CD4-positive, alpha-beta T cell treated with Interleukin-4 for 1 hour (primary cell): ENCODE measurements around the gene PLEKHS1.

Source experiments
- DNase-seq, 2 donors: peaks; one replicate each; pipeline ENCODE4 v3.0.0-alpha.2; 2020 to 2022

Gene PLEKHS1

DNA sequence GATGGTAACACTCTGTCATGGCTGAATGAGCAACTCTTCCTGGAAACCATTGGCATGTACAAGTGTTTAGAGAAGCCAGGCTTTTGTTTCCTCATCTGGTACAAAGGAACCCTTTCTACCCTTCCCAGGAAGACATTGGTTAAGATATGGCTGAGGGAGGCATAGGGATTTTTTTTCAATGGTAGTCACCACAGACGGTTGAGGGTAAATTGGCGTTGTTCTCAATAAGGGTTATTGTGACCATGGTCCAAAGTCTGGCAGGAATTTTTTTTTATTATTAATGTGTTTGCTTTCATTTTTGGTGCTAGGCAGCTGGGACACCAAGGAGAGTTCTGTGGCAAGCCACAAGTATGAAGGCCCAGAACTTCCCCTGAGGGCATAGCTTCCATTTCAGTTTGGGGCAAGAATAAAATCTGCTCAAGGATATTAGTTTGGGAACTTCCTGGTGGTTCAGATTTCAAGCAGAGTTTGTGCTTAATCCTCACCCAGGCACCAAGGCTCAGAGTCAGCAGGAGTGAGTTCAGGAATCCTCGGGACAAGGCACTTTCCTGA, at the start of gene PLEKHS1:
Gene PLEKHS1, plus strand, starts transcription at position 502 of the 552 bp plus-strand sequence. CDS start 3,596 bp downstream, outside the sequence.
- no peak for DNase-seq

DNA sequence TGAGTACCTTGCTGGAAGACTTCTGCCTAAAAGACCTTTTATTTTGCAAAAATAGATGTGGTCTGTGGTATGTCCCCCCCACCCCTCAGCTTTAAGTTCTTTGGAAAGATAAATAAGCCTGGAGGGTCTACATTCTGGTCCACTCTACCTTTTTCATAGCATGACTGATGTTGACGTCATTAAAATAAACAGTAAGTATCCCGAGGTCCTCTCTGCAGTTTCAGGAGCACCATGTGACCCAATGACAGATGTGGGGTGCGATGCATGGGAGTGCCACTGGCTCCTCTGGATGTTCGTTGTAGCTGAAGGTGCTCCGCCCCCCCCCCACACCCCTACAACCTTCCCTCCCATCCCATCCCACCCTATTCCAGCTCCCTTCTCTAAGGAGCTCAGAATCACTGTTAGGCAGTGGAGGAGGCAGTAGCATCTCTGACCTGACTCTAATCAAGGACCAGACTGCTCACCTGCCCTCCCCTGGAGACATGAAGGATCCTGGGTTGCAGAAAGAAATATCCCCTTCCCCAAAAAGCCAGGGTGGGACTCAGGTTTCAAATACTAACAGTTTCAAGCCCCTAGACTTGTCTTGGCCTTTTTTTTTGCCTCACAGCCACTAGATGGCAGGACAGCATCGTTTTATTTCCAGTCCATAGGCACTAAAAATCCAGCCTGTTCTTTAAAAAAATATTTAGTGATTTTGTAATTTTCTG, 46.7 kb upstream of the PLEKHS1 start:
- DNase-seq, result peak in 1 of 2 donors; percentile 34

DNA sequence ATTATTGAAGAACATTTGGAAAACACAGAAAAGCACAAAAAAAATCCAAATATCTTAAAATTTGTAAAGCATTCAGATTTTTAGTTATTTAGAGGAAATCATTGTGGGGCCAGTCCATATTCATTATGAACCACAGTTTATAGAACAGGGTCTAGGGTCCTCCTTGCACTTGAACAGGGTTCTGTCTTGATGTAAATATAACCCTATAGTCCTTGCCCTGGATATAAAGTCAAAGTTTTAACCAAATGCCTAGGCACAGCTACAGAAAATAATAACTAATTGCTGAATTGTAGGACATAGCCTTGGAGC, 46.2 kb upstream of the PLEKHS1 start:
- no peak for DNase-seq

DNA sequence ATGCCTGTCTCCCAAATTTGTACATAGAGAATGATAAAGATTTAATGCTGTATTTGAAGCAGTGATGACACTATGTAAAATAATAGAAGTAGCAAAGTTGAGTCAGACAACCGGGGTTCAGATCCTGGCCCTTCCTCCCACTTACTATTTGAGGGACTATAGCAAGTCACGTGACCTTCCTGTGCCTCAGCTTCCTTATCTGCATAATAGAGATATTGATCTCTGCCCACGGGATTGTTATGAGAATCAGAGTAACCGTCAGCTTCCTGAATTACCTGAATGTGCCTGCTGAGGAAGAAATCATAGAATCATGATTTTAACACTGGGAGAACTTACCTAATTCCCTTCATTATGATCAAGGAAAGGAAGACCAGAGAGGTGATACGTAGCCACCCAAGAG, 44.9 kb upstream of the PLEKHS1 start:
- DNase-seq, result no peak

DNA sequence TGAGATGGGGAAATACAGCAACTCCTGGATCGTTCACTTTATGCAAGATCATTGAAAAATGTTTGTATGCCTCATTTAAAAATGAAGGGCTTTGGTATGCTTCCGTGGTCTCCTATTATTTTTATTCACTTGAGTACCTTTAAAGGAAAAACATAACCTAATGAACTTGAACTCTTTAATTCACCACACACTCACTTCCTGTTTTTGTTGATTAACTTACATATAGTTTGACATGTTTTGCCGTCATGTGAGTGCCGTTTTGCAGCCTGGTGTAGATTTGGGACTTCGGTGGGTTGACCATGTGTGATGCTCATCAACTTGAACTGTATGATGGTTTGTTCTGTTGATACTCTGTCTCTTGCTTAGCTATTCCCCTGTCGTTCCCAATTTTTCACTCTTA, 42.8 kb upstream of the PLEKHS1 start:
- no peak for DNase-seq

DNA sequence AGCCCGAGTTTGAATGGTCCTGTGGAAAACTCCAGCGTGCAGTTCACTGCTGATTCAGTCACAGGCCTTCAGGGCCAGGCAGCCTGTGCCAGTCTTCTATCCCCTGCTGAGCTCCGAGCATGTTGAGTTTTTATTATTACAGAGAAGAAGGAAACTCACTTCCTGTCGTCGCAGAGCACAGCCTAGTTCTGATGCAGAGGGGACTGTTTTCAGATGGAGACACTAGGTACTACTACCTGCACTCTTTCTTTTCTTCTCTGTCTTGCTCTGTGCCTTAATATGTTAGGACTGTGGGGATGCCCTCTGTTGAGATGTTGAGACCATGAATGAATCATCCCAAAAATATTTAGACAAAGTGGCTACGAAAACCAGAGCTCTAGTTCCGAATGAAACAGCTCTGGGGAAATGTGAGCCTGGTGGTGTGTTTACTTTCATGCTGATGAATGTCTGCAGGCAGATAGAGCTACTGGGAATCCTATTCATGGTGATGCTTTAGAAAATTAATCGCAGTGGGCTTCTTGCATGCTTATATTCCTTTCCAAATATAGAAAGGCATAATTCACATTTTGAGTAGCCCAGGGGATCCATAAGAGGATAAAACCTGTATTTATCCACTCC, 42.2 kb upstream of the PLEKHS1 start:
- DNase-seq, result no peak

DNA sequence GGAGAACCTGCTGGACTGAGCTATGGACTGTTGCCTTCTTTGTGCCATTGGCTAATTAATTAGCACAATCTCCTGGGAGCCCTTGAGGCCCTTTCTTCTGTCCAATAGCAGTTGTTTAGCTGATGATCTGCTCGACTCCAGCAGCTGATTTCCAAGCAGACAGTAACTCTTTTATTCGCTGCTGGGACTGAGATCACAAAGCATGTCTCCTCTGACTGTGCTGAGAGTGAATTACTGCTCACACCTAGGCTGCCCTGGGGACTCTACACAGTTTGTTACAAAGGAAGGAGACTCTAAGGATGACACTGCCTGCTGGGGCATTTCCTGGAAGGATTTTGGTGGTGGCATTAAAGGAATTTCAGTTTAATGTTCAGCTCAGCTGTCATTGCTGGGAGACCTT, 40.3 kb upstream of the PLEKHS1 start:
- DNase-seq, result no peak

DNA sequence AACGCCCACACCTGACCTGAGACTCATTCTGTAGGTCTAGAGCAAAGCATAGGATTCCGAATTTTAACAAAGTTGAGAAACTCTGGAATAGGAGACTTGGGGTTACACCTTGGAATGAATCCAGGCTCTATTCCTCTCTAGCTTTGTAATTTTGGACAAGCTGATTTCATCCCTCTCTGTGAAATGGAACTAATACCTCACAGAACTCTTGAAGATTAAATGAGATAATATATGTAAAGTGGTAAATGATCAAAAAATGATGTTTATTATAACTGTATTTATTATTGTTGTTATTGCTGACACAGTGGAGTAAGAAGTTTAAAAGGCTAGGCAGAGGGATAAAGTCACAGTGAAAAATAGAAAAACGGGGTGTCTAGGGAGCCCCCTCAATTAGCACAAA, 39.5 kb upstream of the PLEKHS1 start:
- DNase-seq, result no peak

DNA sequence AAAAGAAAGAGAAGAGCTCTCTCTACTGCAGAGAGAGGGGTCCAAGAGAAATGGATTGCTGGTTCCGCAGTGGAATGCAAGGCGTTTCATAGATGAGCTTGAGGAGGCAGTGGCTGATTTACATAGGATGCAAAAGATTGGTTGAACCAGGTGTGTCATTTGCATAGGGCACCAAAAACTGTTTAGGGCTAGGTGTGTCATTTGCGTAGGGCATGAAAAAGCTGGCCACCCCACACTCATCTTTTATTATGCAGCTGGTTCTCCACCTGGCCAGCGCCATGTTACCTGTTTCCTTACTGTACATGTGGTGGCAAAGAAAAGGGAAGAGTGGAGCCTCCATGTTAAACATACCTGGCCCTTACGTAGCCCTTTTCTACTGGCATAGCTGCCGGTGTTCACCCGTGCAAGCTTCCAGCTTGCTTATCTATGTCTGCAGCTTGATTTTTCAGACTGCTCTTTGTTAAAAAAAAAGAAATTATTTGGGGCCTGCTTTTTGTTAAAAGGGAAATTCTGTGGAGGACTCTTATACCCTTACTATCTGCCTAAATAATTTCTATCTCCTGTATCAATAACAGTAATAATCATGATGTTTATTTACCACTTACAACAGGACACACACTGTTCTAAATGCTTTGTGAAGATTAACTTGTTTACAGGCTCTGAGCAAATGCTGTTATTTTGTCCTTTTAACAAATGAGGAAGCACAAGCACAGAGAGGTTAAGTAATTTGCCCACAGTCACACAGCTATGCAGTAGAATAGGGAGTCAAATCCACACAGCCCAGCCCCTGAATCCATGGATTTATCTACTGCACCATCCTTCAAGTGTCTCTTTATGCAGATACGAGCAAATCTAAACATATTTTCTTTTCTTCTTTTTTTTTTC, 38.5 kb upstream of the PLEKHS1 start:
- DNase-seq, result no peak

DNA sequence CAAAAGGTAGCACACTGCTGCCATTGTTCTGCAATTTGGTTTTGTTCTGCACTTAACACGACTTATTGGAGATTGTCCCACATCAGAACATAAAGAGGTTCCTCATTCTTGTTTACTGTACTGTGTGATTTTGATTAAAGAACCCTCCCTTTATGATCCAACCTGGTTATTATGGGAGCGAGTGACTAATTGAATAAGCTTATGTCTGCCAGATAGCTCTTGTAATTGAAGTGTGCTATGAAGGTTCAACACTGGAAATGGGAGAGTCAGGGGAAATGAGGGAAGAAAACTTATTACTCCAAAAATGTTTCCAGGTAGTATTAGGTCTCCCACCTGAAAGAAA, 37.9 kb upstream of the PLEKHS1 start:
- no peak for DNase-seq

DNA sequence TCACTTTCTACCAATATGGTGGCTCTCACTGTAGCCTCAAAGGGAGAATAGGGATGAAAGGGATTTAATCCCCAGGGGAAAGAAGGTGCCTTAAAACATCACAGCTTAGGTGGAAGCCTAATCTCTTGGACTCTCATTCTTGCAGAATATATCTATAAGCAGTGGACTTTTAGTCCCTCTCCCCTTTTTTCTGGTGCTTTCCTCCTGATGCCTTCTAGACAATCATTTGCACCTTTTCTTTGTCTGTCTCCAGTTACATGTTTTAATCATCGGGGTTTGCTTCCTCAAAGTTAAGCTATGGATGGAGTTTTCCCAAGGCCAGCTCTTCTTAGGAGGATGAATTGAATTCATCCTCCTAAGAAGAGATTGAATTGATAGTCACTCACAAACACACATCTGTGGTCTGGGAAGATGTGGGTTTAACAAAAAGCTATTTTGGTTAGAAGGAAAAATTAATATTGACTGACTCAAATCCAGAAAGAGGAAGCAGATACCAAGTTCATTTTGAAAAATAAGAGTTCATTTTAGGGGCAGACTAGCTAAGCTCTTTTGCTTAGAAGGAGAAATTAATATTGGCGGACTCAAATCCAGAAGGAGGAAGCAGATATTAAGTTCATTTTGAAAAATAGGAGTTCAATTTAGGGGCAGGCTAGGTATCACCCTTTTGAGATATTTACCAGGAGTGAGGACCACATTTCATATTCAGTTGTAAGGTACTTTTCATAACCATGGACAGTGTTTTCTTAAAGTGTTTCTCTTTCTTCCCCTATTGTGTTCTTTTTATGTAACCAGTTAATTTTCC, 35.2 kb upstream of the PLEKHS1 start:
- no peak for DNase-seq

DNA sequence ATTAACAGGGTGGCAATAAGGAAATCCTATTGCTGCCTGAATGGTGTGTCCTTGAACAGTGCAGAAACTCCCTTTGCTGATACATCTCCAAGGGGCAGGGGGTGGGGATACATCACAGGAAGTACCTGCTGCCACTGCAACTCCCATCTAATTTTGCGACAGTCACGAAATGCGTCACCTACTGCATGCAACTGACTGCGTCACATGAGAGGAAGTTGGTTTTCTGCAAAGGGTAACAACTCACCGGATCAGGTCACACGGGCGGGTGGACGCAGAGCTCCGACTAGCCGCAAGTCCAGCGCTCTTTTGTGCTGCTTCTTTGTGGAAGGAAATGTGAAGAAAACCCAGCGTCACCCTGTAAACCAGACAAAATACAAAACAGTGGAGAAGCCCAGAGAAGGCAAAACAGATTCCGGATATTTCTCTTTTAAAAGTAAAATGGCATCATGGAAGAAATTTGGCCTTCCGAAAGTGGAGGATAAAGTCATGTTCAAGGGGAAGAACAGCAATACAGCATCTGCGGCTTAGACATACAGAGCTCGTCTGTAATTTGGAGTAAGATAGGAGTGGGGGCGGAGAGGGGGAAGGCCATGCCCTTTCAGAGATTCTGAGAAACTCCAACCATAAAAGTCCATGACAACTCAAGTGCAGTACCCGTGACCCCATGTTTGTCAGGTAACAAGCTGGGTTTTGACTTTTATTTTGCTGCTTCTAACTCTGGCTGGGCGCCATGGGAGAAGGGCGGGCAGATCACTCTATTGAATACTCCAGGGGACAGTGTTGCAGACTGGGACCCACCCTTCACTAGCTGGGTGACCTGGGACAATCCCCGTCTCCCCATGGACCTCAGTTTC, 32.3 kb upstream of the PLEKHS1 start:
- no peak for DNase-seq

DNA sequence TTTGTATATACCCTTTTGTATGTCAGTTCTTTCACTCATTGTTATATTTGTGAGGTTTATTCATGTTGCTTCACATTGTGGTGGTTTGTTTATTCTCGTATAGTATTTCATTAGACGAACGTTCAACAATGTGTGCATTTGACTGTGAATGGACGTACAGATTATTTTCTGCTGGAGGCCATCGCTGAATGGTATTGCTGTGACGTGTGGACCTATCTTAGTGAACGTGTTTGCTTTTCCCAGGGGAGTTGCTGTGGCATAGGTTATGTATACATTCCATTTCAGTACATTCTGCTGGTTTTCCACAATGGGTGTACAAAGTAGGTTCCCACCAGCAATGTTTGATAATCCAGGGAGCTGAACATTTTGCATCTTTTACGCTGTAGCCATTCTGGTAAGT, 31.1 kb upstream of the PLEKHS1 start:
- no peak for DNase-seq

DNA sequence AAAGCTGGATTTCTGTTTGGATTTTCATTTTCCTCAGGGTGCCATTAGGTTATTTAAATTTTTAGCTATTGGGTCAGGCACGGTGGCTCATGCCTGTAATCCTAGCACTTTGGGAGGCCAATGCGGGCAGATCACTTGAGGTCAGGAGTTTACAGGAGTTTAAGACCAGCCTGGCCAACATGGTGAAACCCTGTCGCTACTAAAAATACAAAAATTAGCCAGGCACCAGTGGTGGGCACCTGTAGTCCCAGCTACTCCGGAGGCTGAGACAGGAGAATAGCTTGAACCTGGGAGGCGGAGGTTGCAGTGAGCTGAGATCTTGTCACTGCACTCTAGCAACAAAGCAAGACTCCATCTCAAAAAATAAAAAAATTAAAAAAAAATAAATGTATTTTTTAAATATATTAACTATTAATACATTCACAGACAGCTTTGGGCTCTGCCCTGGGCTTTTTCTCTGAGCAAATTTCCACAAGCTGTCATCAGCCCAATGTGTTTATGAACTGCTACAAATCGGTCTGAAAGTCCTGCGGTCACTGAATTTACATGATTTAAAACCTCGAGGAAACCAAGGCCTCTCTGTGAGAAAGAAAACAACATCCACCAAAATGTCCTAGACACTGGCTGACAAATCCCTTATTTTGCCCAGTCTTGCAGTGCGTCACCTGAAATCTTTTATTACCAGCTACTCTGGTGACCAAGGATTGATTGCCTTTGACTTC, 19.2 kb upstream of the PLEKHS1 start:
- DNase-seq, result no peak

DNA sequence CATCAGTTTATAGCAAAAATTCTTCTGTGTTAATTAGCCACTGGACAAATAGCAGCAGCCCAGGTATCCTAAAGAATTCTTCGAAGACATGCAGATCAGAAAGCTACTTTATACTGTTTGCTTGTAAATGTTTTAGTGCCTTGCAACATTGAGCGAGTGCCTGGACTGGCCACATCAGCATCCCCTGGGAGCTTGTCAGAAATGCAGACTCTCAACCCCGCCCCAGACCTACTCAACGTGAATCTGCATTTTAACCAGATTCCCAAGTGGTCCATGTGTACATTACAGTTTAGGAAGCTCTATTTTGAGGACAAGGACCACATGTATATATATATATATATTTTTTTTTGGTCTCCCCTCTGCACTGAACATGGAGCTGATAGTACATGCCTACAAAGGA, 18.5 kb upstream of the PLEKHS1 start:
- no peak for DNase-seq

DNA sequence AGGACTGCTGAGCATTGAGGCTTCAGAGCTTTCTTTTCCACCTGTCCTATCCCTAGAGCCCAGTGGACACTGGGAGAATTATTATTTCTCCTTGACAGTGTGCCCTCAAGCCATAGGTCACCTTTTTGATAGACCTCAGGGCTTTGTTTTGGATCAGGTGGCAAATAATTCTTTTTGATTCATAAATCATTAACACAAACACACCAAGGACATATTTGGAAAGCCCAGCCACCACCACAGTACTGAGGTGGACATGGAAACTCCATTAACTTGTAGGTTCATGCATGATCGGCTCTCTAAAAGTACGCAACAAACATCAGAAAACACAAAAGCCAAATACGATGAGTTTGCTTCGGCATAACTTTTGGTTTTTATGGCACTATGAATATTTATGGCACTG, 17.8 kb upstream of the PLEKHS1 start:
- no peak for DNase-seq

DNA sequence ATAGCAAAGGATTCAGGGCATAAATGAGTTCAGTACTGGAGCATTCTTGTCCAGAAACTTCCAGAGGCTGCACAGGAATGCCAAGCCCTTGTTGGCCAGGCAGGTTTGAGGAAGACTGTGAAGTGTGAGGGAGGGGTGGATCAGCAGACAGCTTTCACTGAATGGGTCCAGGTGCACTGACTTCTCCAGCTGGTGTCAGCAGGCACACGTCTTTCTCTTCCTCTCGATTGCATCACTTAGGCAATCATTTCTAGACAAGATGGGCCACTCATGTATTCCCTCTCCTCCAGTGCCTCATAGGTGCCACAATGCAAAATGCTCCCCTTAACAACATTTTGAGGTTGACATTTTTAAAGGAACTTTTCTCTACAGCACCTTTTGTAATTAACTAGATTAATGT, 15.6 kb upstream of the PLEKHS1 start:
- DNase-seq, result no peak

DNA sequence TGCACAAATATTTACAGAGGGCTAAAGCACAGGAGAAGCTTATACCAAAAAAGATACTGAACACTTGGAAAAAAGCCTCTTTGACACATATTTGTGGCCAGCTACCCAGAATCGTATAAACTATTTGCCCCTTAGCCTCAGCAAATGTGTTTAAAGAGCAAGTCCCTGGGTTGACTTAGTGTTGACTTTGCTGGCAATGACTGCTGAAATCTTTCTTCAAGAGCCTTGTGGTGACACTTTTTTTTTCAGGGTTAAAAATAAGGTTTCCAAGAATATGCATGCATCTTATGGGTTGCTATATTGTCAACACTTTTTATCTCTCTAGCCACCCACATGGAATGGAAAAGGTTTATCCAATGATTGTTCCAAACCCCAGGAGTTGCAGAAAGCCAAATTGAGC, 14.9 kb upstream of the PLEKHS1 start:
- DNase-seq, result no peak

DNA sequence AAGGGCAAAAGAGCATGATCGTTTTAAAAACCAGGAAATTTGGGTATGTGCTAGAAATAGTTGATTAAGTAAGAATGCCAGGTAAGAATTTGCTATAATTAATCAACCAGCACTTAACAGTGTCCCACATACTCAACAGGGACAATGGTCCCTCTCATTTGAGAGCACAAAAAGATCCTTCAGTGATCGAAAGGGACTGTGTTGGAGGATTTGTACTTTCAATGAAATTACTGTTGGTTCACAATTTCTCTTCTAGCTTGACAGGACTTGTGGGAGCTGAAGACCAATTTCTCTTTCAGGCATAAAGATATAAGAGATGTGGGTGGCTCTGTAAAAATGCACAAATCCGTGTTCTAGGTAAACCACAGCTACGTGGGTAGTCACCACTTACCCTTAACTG, 12.5 kb upstream of the PLEKHS1 start:
- DNase-seq, result no peak

DNA sequence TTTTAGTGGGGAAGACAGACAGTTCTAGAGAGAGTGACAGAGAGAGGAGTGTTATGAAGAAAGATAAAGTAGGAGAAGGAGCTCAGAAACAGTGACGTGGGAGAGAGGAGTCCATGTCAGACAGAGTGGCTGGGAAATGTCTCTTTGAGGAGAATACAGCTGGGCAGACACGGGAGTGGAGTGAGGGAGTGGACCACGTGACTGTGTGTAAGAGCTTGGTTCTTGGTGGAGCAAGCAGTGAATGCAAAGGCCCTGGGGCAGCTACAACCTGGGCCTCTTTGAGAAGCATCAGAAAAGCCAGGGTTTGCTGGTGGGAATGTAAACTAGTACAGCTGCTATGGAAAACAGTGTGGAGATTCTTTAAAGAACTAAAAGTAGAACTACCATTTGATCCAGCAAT, 11.9 kb upstream of the PLEKHS1 start:
- no peak for DNase-seq

DNA sequence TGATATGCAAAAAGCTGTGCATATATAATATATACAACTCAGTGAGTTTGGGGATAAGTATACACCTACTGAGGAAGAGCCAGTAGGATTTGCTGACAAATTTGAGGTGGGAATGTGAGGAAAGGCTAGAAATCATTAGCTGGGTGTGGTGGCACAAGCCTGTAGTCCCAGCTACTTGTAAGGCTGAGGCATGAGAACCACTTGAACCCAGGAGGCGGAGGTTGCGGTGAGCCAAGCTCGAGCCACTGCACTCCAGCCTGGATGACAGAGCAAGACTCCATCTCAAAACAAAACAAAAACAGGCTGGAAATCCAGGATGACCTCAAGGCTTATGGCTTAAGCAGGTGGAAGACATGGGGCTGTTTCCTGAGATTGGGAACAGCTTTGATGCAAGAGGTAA, 10.6 kb upstream of the PLEKHS1 start:
- no peak for DNase-seq
